Neuronal stem cell (in vitro differentiated cells): ENCODE measurements around the gene OSGIN1.

ENCODE experiments used
- DNase-seq: peaks from one replicate; pipeline ENCODE4 v3.0.0-alpha.2; 2013; ENCODE audit warnings: low spot score
- H2AFZ ChIP-seq: one replicate; pipeline ENCODE4 v1.6.1; 2013; ENCODE audit warnings: mild to moderate bottlenecking, low read length, inconsistent platforms
- H2AK5ac ChIP-seq: 2 replicates; pipeline ENCODE4 v1.6.1; 2013; ENCODE audit warnings: low read depth, mild to moderate bottlenecking, inconsistent platforms, low read length, moderate library complexity, mixed read lengths
- H2BK120ac ChIP-seq: 2 replicates; pipeline ENCODE4 v1.6.1; 2013; ENCODE audit warnings: low read depth, mild to moderate bottlenecking, inconsistent platforms, low read length, moderate library complexity, mixed read lengths
- H2BK12ac ChIP-seq: one replicate; pipeline ENCODE4 v1.6.1; 2013; ENCODE audit warnings: low read length, inconsistent platforms
- H2BK15ac ChIP-seq: 2 replicates; pipeline ENCODE4 v1.6.1; 2013; ENCODE audit warnings: mild to moderate bottlenecking, low read length, inconsistent platforms, mixed read lengths
- H2BK5ac ChIP-seq: one replicate; pipeline ENCODE4 v1.6.1; 2013; ENCODE audit warnings: inconsistent platforms, mild to moderate bottlenecking, low read length, moderate library complexity
- H3K14ac ChIP-seq: one replicate; pipeline ENCODE4 v1.6.1; 2013; ENCODE audit warnings: low read length, inconsistent platforms
- H3K18ac ChIP-seq: 2 replicates; pipeline ENCODE4 v1.6.1; 2013; ENCODE audit warnings: low read length, inconsistent platforms
- H3K23ac ChIP-seq: 2 replicates; pipeline ENCODE4 v1.6.1; 2013; ENCODE audit warnings: low read depth, mild to moderate bottlenecking, mixed read lengths, low read length, inconsistent platforms; ENCODE audit not compliant: poor library complexity
- H3K27ac ChIP-seq: replicated peaks from 3 replicates; pipeline ENCODE4 v1.5.1; 2013; ENCODE audit warnings: low read length, inconsistent platforms
- H3K27me3 ChIP-seq, 3 experiments: 2 replicates each; pipeline ENCODE4 v1.6.1; 2013; ENCODE audit warnings: low read length in 3 of 3, mild to moderate bottlenecking in 2 of 3, inconsistent platforms in 1 of 3, low read depth in 1 of 3, mixed read lengths in 1 of 3, moderate library complexity in 1 of 3; ENCODE audit not compliant: control insufficient read depth in 3 of 3, insufficient read depth in 3 of 3
- H3K36me3 ChIP-seq, 2 donors: replicated peaks in 1 of 2; 2 replicates each; pipeline ENCODE4 v1.6.1; 2013; ENCODE audit warnings: low read length in 2 of 2; ENCODE audit not compliant: control insufficient read depth in 2 of 2, insufficient read depth in 2 of 2
- H3K4ac ChIP-seq: 2 replicates; pipeline ENCODE4 v1.6.1; 2013; ENCODE audit warnings: inconsistent platforms, mild to moderate bottlenecking, low read length, moderate library complexity
- H3K4me1 ChIP-seq, 2 donors: 1 replicate in 1 of 2; 2 replicates in 1 of 2; pipeline ENCODE4 v1.6.1; 2013; ENCODE audit warnings: low read length in 2 of 2, low read depth in 1 of 2; ENCODE audit not compliant: control insufficient read depth in 2 of 2, insufficient read depth in 1 of 2
- H3K4me2 ChIP-seq: one replicate; pipeline ENCODE4 v1.6.1; 2013; ENCODE audit warnings: mild to moderate bottlenecking, low read length, inconsistent platforms; ENCODE audit not compliant: insufficient read depth, poor library complexity, severe bottlenecking
- H3K4me3 ChIP-seq, 2 donors: 2 replicates each; pipeline ENCODE4 v1.5.1; 2013; ENCODE audit warnings: low read length in 2 of 2, mild to moderate bottlenecking in 2 of 2, inconsistent platforms in 1 of 2, moderate library complexity in 1 of 2
- H3K79me1 ChIP-seq: one replicate; pipeline ENCODE4 v1.6.1; 2013; ENCODE audit warnings: low read depth, mild to moderate bottlenecking, inconsistent platforms, low read length, moderate library complexity
- H3K9ac ChIP-seq: one replicate; pipeline ENCODE4 v1.6.1; 2013; ENCODE audit warnings: mild to moderate bottlenecking, low read depth, low read length, inconsistent platforms; ENCODE audit not compliant: poor library complexity
- H3K9me3 ChIP-seq, 2 donors: replicated peaks in 1 of 2; 2 replicates each; pipeline versions ENCODE3 to v1.6.1; 2013; ENCODE audit warnings: low read length in 2 of 2, mild to moderate bottlenecking in 2 of 2, inconsistent platforms in 1 of 2, low read depth in 1 of 2, mixed read lengths in 1 of 2, moderate library complexity in 1 of 2; ENCODE audit not compliant: control insufficient read depth in 2 of 2, insufficient read depth in 1 of 2
- H4K8ac ChIP-seq: one replicate; pipeline ENCODE4 v1.6.1; 2013; ENCODE audit warnings: low read depth, mild to moderate bottlenecking, inconsistent platforms, low read length, moderate library complexity
- H4K91ac ChIP-seq: one replicate; pipeline ENCODE4 v1.6.1; 2013; ENCODE audit warnings: low read length, low read depth, mild to moderate bottlenecking, inconsistent platforms; ENCODE audit not compliant: poor library complexity
- WGBS, 2 donors: extraction: QIAGEN DNeasy Blood & Tissue Kit; methylation state at CpG; one replicate each; pipeline ENCODE4 v1.1.7; 2013; ENCODE audit warnings: missing lambda C conversion rate in 2 of 2, mixed read lengths in 1 of 2; ENCODE audit not compliant: insufficient read length in 2 of 2, insufficient replicate concordance in 1 of 2; ENCODE audit errors: extremely low coverage in 2 of 2; 5-methylcytosine and 5-hydroxymethylcytosine counted together

OSGIN1 gene

GRCh38 chr16:83924686-83925085 lies 28.4 kb upstream of the OSGIN1 start:
- Histone ChIP-seq H3K18ac (no peak overlapping the region), H2BK5ac (no peak overlapping the region), H2AFZ (no peak overlapping the region), H3K9me3 (peaks cover 0 to 2% of the 10 kb centered on the region in 2 donors), H3K14ac (no peak overlapping the region), H3K27ac (no peak overlapping the region), H3K4ac (no peak overlapping the region), H2BK15ac (no peak overlapping the region), H4K8ac (no peak overlapping the region), H4K91ac (no peak overlapping the region), H3K9ac (no peak overlapping the region), H2BK12ac (no peak overlapping the region), H3K4me3 (no peak overlapping the region), H3K27me3 (no peaks in the 10 kb centered on the region), H2BK120ac (peak overlapping the region; percentile 2), H3K79me1 (no peaks in the 10 kb centered on the region), H2AK5ac (no peak overlapping the region), H3K4me1 (peaks cover 8 to 12% of the 10 kb centered on the region in 2 donors), H3K4me2 (no peak overlapping the region), H3K36me3 (peaks cover 3 to 14% of the 10 kb centered on the region in 2 donors), H3K23ac (no peak overlapping the region)
- no peak for DNase-seq
- WGBS, 2 donors: no CpG with 5 or more reads among the region's 13 CpGs

- no peaks in the 10 kb centered on the region for H3K27me3 ChIP-seq
- no peak overlapping the region for H3K4me2 ChIP-seq
- no peak overlapping the region for H3K27ac ChIP-seq
- H4K8ac ChIP-seq: no peak overlapping the region
- H2AFZ ChIP-seq: no peak overlapping the region
- no peak for DNase-seq
- H3K4me1 ChIP-seq: peaks cover 8 to 12% of the 10 kb centered on the region in 2 donors
- no peak overlapping the region for H2BK12ac ChIP-seq
- H2BK15ac ChIP-seq: no peak overlapping the region
- WGBS, 2 donors: 100% methylated on average over 1 of the region's 12 CpGs; no CpG with 5 or more reads in 1 of the 2 donors
- H2BK120ac ChIP-seq: peak overlapping the region; percentile 2
- peak overlapping the region; percentile 5 for H3K23ac ChIP-seq
- H2BK5ac ChIP-seq: no peak overlapping the region
- H3K4ac ChIP-seq: no peak overlapping the region
- H3K9ac ChIP-seq: no peak overlapping the region
- H3K14ac ChIP-seq: no peak overlapping the region
- no peak overlapping the region for H2AK5ac ChIP-seq
- H3K79me1 ChIP-seq: no peaks in the 10 kb centered on the region
- H3K9me3 ChIP-seq: no peaks in the 10 kb centered on the region
- no peak overlapping the region for H3K4me3 ChIP-seq
- H3K36me3 ChIP-seq: peaks cover 0 to 8% of the 10 kb centered on the region in 2 donors
- no peak overlapping the region for H4K91ac ChIP-seq
- H3K18ac ChIP-seq: no peak overlapping the region
Observed at GRCh38 chr16:83925095-83925905, 27.7 kb upstream of the OSGIN1 start.

- peak overlapping the region; percentile 30 for H3K9ac ChIP-seq
- H3K9me3 ChIP-seq: no peaks in the 10 kb centered on the region
- H2AK5ac ChIP-seq: peak overlapping the region; percentile 85
- H2BK5ac ChIP-seq: no peak overlapping the region
- no peaks in the 10 kb centered on the region for H3K79me1 ChIP-seq
- no peak overlapping the region for H3K4me3 ChIP-seq
- peak overlapping the region; percentile 14 for H3K4me2 ChIP-seq
- H3K4ac ChIP-seq: no peak overlapping the region
- H3K14ac ChIP-seq: peak overlapping the region; percentile 76
- peak overlapping the region; percentile 56 for H2BK15ac ChIP-seq
- H3K4me1 ChIP-seq: peaks cover 8 to 12% of the 10 kb centered on the region in 2 donors
- H4K91ac ChIP-seq: no peak overlapping the region
- H2BK120ac ChIP-seq: peak overlapping the region; percentile 96
- no peak overlapping the region for H2BK12ac ChIP-seq
- H3K23ac ChIP-seq: peak overlapping the region; percentile 90
- H3K18ac ChIP-seq: peak overlapping the region; percentile 72
- no peak overlapping the region for H3K27ac ChIP-seq
- peaks cover 0 to 3% of the 10 kb centered on the region in 2 donors for H3K36me3 ChIP-seq
- WGBS, 2 donors: no CpG with 5 or more reads among the region's 27 CpGs
- H3K27me3 ChIP-seq: no peaks in the 10 kb centered on the region
- no peak overlapping the region for H4K8ac ChIP-seq
- H2AFZ ChIP-seq: peak overlapping the region; percentile 11
- no peak for DNase-seq
Observed at GRCh38 chr16:83925957-83926725, 26.9 kb upstream of the OSGIN1 start.
